Measurements from ENCODE around the gene MAP2K1.
"Not testable (repeated sequence)": the region's sequence is repeated elsewhere in the genome, so short reads cannot be mapped to it uniquely, and the experiment has no call there.

Gene MAP2K1

DNA sequence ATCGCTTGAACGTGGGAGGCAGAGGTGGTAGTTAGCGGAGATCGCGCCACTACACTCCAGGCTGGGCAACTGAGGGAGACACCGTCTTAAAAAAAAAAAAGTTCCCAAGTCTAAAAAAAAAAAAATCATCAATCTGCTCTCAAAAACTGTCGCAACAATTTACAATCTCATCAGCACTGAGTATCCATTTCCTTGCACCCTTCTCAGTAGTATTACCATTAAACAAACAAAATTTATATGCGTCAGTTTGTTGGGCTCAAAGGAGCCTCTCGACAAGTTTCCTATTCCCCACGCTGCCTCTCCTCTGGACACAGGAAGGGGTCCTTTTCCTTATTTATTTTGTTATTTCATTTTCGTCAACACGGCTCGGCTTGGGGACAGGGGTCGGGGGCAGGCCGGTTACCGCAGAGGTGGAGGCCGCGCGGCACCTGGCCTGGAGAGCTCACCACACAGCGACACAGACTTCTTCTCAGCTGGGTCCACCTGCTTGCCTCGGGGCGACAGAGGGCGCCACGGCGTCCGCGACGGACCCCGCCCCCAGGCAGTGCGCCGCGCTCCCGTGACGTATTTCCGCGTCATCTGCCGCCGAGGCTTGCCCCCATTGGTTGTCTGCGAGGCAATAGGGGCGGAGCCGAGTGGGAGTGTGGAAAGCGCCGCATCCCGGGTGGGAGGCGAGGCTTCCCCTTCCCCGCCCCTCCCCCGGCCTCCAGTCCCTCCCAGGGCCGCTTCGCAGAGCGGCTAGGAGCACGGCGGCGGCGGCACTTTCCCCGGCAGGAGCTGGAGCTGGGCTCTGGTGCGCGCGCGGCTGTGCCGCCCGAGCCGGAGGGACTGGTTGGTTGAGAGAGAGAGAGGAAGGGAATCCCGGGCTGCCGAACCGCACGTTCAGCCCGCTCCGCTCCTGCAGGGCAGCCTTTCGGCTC lies at the start of gene MAP2K1:
TSS of gene MAP2K1 (plus strand) at position 709 of the 920 bp plus-strand sequence. CDS start 436 bp downstream, outside the sequence.
- peak; percentile 64 for TF ChIP-seq CTCF (IDR thresholded peaks at IDR 0.05; ENCODE audit: extremely low read depth, missing control alignments)
- peak; percentile 96 for DNase-seq (ENCODE audit: low spot score)

- not testable (repeated sequence) for DNase-seq (ENCODE audit: low spot score)
Measured at GRCh38 chr15:66348530-66348929, 38.2 kb upstream of the MAP2K1 start.

- no peak for DNase-seq (ENCODE audit: low spot score)
- TF ChIP-seq CTCF (IDR thresholded peaks at IDR 0.05; ENCODE audit: extremely low read depth, missing control alignments) = no peak
Measured at GRCh38 chr15:66356077-66356358, 30.7 kb upstream of the MAP2K1 start.

GRCh38 chr15:66356359-66357236 lies 30.1 kb upstream of the MAP2K1 start, which contains the start of gene TIPIN:
TIPIN (minus strand) TSS chr15:66356685; CDS start chr15:66352947, 3,738 bp downstream.
- no peak for TF ChIP-seq CTCF (IDR thresholded peaks at IDR 0.05; ENCODE audit: extremely low read depth, missing control alignments)
- DNase-seq (ENCODE audit: low spot score) = peak; percentile 92

- no peak for TF ChIP-seq CTCF (IDR thresholded peaks at IDR 0.05; ENCODE audit: extremely low read depth, missing control alignments)
- peak; percentile 13 for DNase-seq (ENCODE audit: low spot score)
Measured at GRCh38 chr15:66359740-66360139, 27.0 kb upstream of the MAP2K1 start.

DNA sequence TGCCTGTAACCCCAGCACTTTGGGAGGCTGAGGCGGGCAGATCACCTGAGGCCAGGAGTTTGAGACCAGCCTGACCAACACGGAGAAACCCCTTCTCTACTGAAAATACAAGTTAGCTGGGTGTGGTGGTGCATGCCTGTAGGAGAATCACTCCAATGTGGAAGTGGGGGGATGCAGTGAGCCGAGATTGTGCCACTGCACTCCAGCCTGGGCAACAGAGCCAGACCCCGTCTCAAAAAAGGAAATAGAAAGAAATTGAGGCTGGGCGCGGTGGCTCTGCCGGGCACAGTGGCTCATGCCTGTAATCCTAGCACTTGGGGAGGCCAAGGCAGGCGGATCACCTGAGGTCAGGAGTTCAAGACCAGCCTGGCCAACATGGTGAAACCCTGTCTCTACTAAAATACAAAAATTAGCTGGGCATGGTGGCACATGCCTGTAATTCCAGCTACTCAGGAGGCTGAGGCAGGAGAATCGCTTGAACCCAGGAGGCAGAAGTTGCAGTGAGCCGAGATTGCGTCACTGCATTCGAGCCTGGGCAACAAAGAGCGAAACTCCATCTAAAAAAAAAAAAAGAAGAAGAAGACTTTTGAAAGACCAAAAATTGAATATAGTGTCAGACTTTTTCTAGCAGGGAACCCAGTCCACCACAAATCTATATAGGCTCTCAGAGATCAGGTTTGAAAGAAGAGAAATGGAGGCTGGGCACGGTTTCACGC lies 24.8 kb upstream of the MAP2K1 start:
- not testable (repeated sequence) for DNase-seq (ENCODE audit: low spot score)

DNA sequence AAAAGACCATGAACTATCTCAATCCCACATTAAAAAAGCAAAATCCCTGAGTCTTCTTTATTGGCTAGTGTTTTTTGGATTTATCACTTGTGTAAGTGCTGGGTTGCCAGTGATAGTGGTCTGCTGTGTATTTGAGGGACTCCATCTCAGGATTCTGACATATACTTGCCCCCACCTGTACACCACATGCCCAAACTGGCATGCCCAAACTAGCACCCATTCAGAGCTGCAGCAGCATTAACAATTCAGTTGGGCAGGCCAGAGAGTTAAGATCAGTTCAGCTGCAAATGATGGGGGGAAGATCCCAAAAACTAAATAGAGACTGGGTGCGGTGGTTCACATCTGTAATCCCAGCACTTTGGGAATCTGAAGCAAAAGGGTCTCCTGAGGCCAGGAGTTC lies 23.9 kb upstream of the MAP2K1 start:
- no peak for DNase-seq (ENCODE audit: low spot score)

More for the DNA sequence above, 23.9 kb upstream of the MAP2K1 start:
- no peak for TF ChIP-seq CTCF (IDR thresholded peaks at IDR 0.05; ENCODE audit: extremely low read depth, missing control alignments)

Data from GM20000 (cell line).